IPS DF 6.9 (cell line): Measurements from ENCODE around the gene FBXO36.

Experiments
- DNase-seq: peaks from one replicate; pipeline ENCODE4 v3.0.0-alpha.2; 2013; ENCODE audit warnings: low read depth, low spot score
- H3K27ac ChIP-seq: one replicate; pipeline ENCODE4 v1.5.1; 2013; ENCODE audit warnings: low read length, control low read depth
- H3K27me3 ChIP-seq: 2 replicates; pipeline ENCODE4 v1.6.1; 2013; ENCODE audit warnings: mild to moderate bottlenecking, low read length; ENCODE audit not compliant: control insufficient read depth, insufficient read depth
- H3K36me3 ChIP-seq: 2 replicates; pipeline ENCODE4 v1.6.1; 2013; ENCODE audit warnings: low read length; ENCODE audit not compliant: control insufficient read depth, insufficient read depth
- H3K4me1 ChIP-seq: 2 replicates; pipeline ENCODE4 v1.6.1; 2013; ENCODE audit warnings: low read length; ENCODE audit not compliant: control insufficient read depth, insufficient read depth
- H3K4me3 ChIP-seq: 2 replicates; pipeline ENCODE4 v1.5.1; 2013; ENCODE audit warnings: mild to moderate bottlenecking, low read length
- H3K9me3 ChIP-seq: 2 replicates; pipeline ENCODE4 v1.6.1; 2013; ENCODE audit warnings: low read length, inconsistent platforms; ENCODE audit not compliant: control insufficient read depth, insufficient read depth
- WGBS: extraction: QIAGEN DNeasy Blood & Tissue Kit; methylation state at CpG from one replicate; pipeline ENCODE4 v1.1.7; 2013; ENCODE audit warnings: mixed read lengths, missing lambda C conversion rate; ENCODE audit not compliant: insufficient read length, insufficient coverage; 5-methylcytosine and 5-hydroxymethylcytosine counted together

Gene FBXO36, protein sequence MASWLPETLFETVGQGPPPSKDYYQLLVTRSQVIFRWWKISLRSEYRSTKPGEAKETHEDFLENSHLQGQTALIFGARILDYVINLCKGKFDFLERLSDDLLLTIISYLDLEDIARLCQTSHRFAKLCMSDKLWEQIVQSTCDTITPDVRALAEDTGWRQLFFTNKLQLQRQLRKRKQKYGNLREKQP

GRCh38 chr2:229922449-229923386 is at the start of gene FBXO36:
TSS of gene FBXO36 (plus strand) at chr2:229922503. CDS start at chr2:229922514, 11 bp downstream.
- peak; percentile 61 for DNase-seq
- WGBS: no CpG with 5 or more reads among the region's 61 CpGs
- H3K27ac ChIP-seq: no peak within 1 kb of the TSS

GRCh38 chr2:229873123-229873581 is 49.2 kb upstream of the FBXO36 start:
- no peak overlapping the region for H3K27ac ChIP-seq
- H3K36me3 ChIP-seq: peaks cover 3% of the 10 kb centered on the region; the same call in 1 of the 2 replicates
- H3K9me3 ChIP-seq: no peaks in the 10 kb centered on the region; the same call in 1 of the 2 replicates
- H3K4me3 ChIP-seq: no peak overlapping the region
- WGBS: no CpG with 5 or more reads among the region's 1 CpG
- peaks cover 2% of the 10 kb centered on the region; the same call in 1 of the 2 replicates for H3K4me1 ChIP-seq
- no peak for DNase-seq
- no peaks in the 10 kb centered on the region for H3K27me3 ChIP-seq

More at GRCh38 chr2:229922449-229923386, at the start of gene FBXO36:
- H3K9me3 ChIP-seq: no peaks in the 10 kb centered on the region
- peak within 1 kb of the TSS; percentile 83 for H3K4me3 ChIP-seq
- no peaks in the 10 kb centered on the region for H3K27me3 ChIP-seq
- H3K4me1 ChIP-seq: no peaks in the 10 kb centered on the region
- H3K36me3 ChIP-seq: no peaks in the 10 kb centered on the region

GRCh38 chr2:229874647-229875046 is 47.7 kb upstream of the FBXO36 start:
- no peak for DNase-seq
- Histone ChIP-seq H3K36me3 (peaks cover 4% of the 10 kb centered on the region; the same call in 1 of the 2 replicates), H3K4me3 (no peak overlapping the region), H3K4me1 (no peaks in the 10 kb centered on the region), H3K27ac (no peak overlapping the region), H3K9me3 (no peaks in the 10 kb centered on the region; the same call in 1 of the 2 replicates), H3K27me3 (no peaks in the 10 kb centered on the region)
- WGBS: no CpG with 5 or more reads among the region's 4 CpGs

GRCh38 chr2:229875549-229875948 is 46.8 kb upstream of the FBXO36 start:
- H3K4me1 ChIP-seq: no peaks in the 10 kb centered on the region
- H3K9me3 ChIP-seq: no peaks in the 10 kb centered on the region; the same call in 1 of the 2 replicates
- H3K27ac ChIP-seq: no peak overlapping the region
- no peak overlapping the region for H3K4me3 ChIP-seq
- no CpG with 5 or more reads among the region's 2 CpGs for WGBS
- DNase-seq: no peak
- peaks cover 4% of the 10 kb centered on the region; the same call in 1 of the 2 replicates for H3K36me3 ChIP-seq
- no peaks in the 10 kb centered on the region for H3K27me3 ChIP-seq

DNA sequence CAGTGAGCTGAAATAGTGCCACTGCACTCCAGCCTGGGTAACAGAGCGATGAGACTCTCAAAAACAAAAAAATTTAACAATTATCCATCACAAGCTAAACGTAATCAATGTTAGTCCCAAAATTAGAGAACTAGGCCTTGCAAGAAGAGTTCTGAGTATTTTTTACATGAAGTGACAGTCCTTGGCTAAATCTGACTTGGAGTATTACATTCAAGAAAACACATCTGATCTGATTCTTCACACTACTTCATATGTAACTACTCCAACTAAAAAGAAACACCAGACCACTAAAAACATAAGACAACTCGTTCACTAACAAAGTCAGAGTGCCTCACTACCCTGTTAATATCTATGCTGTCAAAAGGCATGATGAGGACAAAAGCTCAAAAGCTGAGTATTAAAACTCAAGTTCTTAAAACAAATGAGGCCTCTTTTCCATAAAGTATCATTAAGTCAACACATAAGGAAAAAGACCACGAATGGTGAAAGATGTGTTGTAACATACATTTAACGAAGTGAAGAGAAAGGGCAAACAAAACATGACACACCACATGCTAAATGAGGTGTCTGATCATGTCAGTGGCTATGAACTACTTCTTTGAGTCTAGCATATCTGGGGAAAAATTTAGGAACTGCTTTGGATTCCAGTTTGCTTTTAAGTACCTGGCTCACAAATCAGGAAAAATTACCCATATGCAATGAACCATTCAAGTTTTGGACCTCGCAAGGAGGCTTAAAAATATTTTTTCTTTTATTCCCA is 42.9 kb upstream of the FBXO36 start:
- no peaks in the 10 kb centered on the region for H3K27me3 ChIP-seq
- no peak overlapping the region for H3K27ac ChIP-seq
- no peak for DNase-seq
- no peak overlapping the region for H3K4me3 ChIP-seq
- peaks cover 4% of the 10 kb centered on the region; the same call in 1 of the 2 replicates for H3K36me3 ChIP-seq
- no peaks in the 10 kb centered on the region for H3K4me1 ChIP-seq
- no peaks in the 10 kb centered on the region for H3K9me3 ChIP-seq
- whole genome bisulfite sequencing: no CpG with 5 or more reads among the region's 6 CpGs

DNA sequence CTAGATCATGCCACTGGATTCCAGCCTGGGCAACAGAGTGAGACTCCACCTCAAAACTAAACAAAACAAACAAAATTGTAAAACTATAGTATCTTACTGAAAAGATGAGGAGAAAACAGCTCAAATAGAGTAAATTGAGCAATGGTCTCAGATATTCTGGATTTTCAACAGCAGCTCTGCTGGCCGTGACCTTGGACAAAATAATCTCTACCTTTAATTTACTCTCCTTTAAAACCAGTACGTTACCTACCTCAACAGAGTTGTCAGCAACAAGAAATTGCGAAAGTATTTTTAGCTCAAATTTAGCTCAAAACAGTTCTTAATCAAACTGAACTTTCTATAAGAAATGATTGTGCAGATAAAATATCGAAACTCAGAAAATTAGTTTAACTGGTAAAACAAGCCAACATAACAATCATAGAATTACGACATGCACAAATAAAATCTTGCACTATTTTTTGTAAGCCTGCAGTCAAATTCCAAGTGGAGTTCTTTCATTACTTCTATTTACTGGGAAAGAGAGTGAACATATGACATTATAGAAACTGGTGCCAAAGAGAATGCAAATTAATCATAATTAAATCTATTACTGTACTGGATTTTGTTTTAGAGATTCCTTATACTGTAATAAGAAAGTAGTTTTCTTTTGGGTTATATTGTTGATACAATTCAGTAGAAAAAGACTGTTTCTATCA is 41.3 kb upstream of the FBXO36 start:
- H3K36me3 ChIP-seq: peaks cover 4% of the 10 kb centered on the region; the same call in 1 of the 2 replicates
- H3K4me3 ChIP-seq: no peak overlapping the region
- H3K27me3 ChIP-seq: no peaks in the 10 kb centered on the region
- no CpG with 5 or more reads among the region's 5 CpGs for WGBS
- H3K4me1 ChIP-seq: no peaks in the 10 kb centered on the region
- DNase-seq: no peak
- no peak overlapping the region for H3K27ac ChIP-seq
- no peaks in the 10 kb centered on the region for H3K9me3 ChIP-seq

GRCh38 chr2:229882583-229882982 is 39.7 kb upstream of the FBXO36 start:
- WGBS: no CpG with 5 or more reads among the region's 2 CpGs
- peaks cover 4% of the 10 kb centered on the region; the same call in 1 of the 2 replicates for H3K36me3 ChIP-seq

GRCh38 chr2:229884775-229885699 is 37.3 kb upstream of the FBXO36 start:
- Histone ChIP-seq H3K27me3 (no peaks in the 10 kb centered on the region), H3K27ac (no peak overlapping the region), H3K4me1 (no peaks in the 10 kb centered on the region), H3K9me3 (no peaks in the 10 kb centered on the region), H3K4me3 (no peak overlapping the region), H3K36me3 (no peaks in the 10 kb centered on the region)
- WGBS: no CpG with 5 or more reads among the region's 5 CpGs
- DNase-seq: no peak

More at GRCh38 chr2:229882583-229882982, 39.7 kb upstream of the FBXO36 start:
- Histone ChIP-seq H3K27ac (no peak overlapping the region), H3K9me3 (no peaks in the 10 kb centered on the region), H3K4me3 (no peak overlapping the region), H3K27me3 (no peaks in the 10 kb centered on the region), H3K4me1 (no peaks in the 10 kb centered on the region)
- DNase-seq: no peak

GRCh38 chr2:229887441-229887840 is 34.9 kb upstream of the FBXO36 start:
- Histone ChIP-seq H3K27me3 (no peaks in the 10 kb centered on the region), H3K36me3 (no peaks in the 10 kb centered on the region), H3K9me3 (no peaks in the 10 kb centered on the region), H3K4me1 (no peaks in the 10 kb centered on the region), H3K4me3 (no peak overlapping the region), H3K27ac (no peak overlapping the region)
- DNase-seq: no peak
- no CpG with 5 or more reads among the region's 1 CpG for WGBS
